Subcutaneous adipose tissue (tissue), 4 donors: ENCODE measurements around the gene CARD10. TPM values are rescaled to one million over a fixed set of nuclear protein-coding genes. Genes with fewer than 3 reads are reported as not detected.

Source experiments
- CTCF ChIP-seq: fragments of 450-650 bp; IDR thresholded peaks from one replicate; pipeline ENCODE4 v1.5.1; 2016; ENCODE audit warnings: low read depth, mild to moderate bottlenecking, control low read depth, antibody characterized with exemption, moderate library complexity
- total RNA-seq, 4 donors: library from RNA; depleted of rRNA; stranded (reverse); fragments of >200 nt; gene quantifications; one replicate each; pipeline ENCODE4 v1.1.0, GENCODE V29; 2016

The CARD10 gene
- total RNA-seq, 4 donors from 2014 or later: 1.9 to 11.7 (median 3.6) TPM

GRCh38 chr22:37493979-37494378, 25.2 kb downstream of the CARD10 start:
- no peak for TF ChIP-seq CTCF

- TF ChIP-seq CTCF: no peak
Observed at GRCh38 chr22:37492428-37493344, 26.5 kb downstream of the CARD10 start.

GRCh38 chr22:37491559-37492427, 27.4 kb downstream of the CARD10 start:
- TF ChIP-seq CTCF: no peak

GRCh38 chr22:37491106-37491505, 28.1 kb downstream of the CARD10 start:
- no peak for TF ChIP-seq CTCF

GRCh38 chr22:37489983-37490382, 29.2 kb downstream of the CARD10 start:
- no peak for TF ChIP-seq CTCF

GRCh38 chr22:37488337-37489135, 30.7 kb downstream of the CARD10 start:
- TF ChIP-seq CTCF: no peak
